ENCODE data around the gene FLYWCH1.

Gene FLYWCH1

GRCh38 chr16:2968368-2968737 lies 56.6 kb downstream of the FLYWCH1 start:
- DNase-seq (ENCODE audit: low read depth): no peak
- TF ChIP-seq MYC (IDR thresholded peaks at IDR 0.05; ENCODE audit: low read depth, low read length) (no peak), POLR2A (IDR thresholded peaks at IDR 0.05; ENCODE audit: extremely low read depth, insufficient read length) (no peak)
- TF ChIP-seq, protein P1, sequence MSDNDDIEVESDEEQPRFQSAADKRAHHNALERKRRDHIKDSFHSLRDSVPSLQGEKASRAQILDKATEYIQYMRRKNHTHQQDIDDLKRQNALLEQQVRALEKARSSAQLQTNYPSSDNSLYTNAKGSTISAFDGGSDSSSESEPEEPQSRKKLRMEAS (IDR thresholded peaks at IDR 0.05; ENCODE audit: low read depth, low read length): no peak
- TF ChIP-seq, protein P2, sequence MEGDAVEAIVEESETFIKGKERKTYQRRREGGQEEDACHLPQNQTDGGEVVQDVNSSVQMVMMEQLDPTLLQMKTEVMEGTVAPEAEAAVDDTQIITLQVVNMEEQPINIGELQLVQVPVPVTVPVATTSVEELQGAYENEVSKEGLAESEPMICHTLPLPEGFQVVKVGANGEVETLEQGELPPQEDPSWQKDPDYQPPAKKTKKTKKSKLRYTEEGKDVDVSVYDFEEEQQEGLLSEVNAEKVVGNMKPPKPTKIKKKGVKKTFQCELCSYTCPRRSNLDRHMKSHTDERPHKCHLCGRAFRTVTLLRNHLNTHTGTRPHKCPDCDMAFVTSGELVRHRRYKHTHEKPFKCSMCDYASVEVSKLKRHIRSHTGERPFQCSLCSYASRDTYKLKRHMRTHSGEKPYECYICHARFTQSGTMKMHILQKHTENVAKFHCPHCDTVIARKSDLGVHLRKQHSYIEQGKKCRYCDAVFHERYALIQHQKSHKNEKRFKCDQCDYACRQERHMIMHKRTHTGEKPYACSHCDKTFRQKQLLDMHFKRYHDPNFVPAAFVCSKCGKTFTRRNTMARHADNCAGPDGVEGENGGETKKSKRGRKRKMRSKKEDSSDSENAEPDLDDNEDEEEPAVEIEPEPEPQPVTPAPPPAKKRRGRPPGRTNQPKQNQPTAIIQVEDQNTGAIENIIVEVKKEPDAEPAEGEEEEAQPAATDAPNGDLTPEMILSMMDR (IDR thresholded peaks at IDR 0.05; ENCODE audit: low read depth, low read length): no peak
- H3K4me3 ChIP-seq (ENCODE audit: low read depth, low read length): peak overlapping the region; percentile 58

GRCh38 chr16:2968738-2969544 lies 57.2 kb downstream of the FLYWCH1 start, which contains the start of gene PAQR4:
PAQR4 (plus strand) TSS chr16:2969348; CDS start chr16:2969675, 327 bp downstream.
- TF ChIP-seq, protein P2 (IDR thresholded peaks at IDR 0.05; ENCODE audit: low read depth, low read length): no peak
- TF ChIP-seq MYC (IDR thresholded peaks at IDR 0.05; ENCODE audit: low read depth, low read length) (0 out of 2 replicates have a peak, but pooled peaks have one; percentile 7), POLR2A (IDR thresholded peaks at IDR 0.05; ENCODE audit: extremely low read depth, insufficient read length) (peak; percentile 53)
- TF ChIP-seq, protein P1 (IDR thresholded peaks at IDR 0.05; ENCODE audit: low read depth, low read length): peak; percentile 66
- peak within 1 kb of the TSS; percentile 67 for H3K4me3 ChIP-seq (ENCODE audit: low read depth, low read length)
- peak; percentile 92 for DNase-seq (ENCODE audit: low read depth)

DNA sequence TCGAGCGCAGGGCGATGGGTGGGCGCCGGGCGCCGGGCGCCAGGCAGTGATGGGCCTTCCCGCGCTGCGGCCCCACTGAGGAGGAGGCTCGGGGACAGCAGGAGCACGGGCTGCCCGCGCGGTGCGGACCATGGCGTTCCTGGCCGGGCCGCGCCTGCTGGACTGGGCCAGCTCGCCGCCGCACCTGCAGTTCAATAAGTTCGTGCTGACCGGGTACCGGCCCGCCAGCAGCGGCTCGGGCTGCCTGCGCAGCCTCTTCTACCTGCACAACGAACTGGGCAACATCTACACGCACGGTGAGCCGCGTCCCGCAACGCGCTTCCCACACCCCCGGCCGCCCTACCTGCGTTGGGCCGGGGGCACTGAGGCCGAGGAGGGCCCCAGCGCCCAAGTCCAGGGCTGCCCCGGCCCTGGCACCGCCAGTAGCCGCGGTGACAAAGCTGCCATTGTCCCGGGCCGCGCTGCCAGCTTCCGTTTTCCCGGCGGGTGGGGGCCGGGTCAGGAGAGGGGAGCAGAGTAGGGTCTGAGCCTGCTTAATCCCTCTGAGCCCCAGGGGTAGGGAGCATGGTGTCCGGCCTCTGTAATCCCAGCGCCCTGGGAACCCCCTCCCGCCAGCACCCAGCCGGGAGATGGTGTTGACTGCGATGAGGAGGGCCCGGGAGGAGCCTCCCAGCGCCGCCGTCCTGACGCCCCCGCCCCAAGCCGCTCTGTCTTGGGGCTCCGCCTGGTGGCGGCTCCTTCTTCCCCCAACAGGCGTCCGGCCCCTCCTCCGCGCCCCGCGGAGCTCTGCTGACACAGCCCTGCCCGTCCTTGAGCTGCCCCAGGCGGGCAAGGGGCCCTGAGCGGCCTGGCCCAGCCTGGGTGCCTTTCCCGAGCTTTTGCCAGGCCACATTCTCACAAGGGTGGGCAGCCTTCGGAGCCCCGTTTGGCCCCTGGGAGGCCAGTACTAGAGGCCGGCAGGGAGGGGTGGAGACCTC lies 58.1 kb downstream of the FLYWCH1 start:
- peak overlapping the region; percentile 67 for H3K4me3 ChIP-seq (ENCODE audit: low read depth, low read length)
- TF ChIP-seq, protein P1 (IDR thresholded peaks at IDR 0.05; ENCODE audit: low read depth, low read length): no peak
- TF ChIP-seq MYC (IDR thresholded peaks at IDR 0.05; ENCODE audit: low read depth, low read length): 0 out of 2 replicates have a peak, but pooled peaks have one; percentile 30
- peak; percentile 23 for TF ChIP-seq POLR2A (IDR thresholded peaks at IDR 0.05; ENCODE audit: extremely low read depth, insufficient read length)
- TF ChIP-seq, protein P2 (IDR thresholded peaks at IDR 0.05; ENCODE audit: low read depth, low read length): peak; percentile 54
- peak; percentile 92 for DNase-seq (ENCODE audit: low read depth)

DNA sequence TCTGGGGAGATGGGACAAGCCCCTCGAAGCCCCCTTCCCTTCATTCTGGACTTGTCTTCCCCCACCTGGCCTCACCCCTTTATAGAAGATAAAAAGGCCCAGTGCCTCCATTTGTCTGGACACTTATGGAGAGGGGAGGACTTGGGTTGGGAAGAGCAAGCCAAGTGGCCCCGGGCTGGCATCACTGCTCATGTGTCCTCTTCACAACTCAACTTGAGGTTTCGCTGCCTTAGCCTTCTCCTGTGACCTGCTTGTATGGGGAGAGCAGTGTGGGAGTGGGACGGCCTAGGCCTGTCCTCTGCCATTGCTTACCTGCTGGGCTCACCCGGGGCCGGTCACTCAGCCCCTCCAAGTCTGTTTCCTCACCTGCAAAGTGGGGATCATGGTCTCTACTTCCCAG lies 58.8 kb downstream of the FLYWCH1 start:
- peak overlapping the region; percentile 67 for H3K4me3 ChIP-seq (ENCODE audit: low read depth, low read length)
- TF ChIP-seq, protein P2 (IDR thresholded peaks at IDR 0.05; ENCODE audit: low read depth, low read length): no peak
- TF ChIP-seq, protein P1 (IDR thresholded peaks at IDR 0.05; ENCODE audit: low read depth, low read length): no peak
- TF ChIP-seq MYC (IDR thresholded peaks at IDR 0.05; ENCODE audit: low read depth, low read length) (no peak), POLR2A (IDR thresholded peaks at IDR 0.05; ENCODE audit: extremely low read depth, insufficient read length) (peak; percentile 12)
- peak; percentile 52 for DNase-seq (ENCODE audit: low read depth)

DNA sequence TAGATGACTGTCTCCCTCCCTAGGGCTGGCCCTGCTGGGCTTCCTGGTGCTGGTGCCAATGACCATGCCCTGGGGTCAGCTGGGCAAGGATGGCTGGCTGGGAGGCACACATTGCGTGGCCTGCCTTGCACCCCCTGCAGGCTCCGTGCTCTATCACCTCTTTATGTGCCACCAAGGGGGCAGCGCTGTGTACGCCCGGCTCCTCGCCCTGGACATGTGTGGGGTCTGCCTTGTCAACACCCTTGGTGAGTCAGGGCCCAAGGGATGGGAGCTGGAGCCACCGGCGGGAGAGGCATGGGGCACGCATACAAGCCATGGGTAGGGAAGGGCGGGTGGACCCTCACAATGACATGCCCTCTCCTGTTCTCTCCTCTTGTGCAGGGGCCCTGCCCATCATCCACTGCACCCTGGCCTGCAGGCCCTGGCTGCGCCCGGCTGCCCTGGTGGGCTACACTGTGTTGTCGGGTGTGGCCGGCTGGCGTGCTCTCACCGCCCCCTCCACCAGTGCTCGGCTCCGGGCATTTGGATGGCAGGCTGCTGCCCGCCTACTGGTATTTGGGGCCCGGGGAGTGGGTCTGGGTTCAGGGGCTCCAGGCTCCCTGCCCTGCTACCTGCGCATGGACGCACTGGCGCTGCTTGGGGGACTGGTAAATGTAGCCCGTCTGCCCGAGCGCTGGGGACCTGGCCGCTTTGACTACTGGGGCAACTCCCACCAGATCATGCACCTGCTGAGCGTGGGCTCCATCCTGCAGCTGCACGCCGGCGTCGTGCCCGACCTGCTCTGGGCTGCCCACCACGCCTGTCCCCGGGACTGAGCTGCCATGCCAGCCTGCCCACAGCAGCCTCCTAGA lies 59.6 kb downstream of the FLYWCH1 start:
- no peak overlapping the region for H3K4me3 ChIP-seq (ENCODE audit: low read depth, low read length)
- DNase-seq (ENCODE audit: low read depth): peak; percentile 43
- TF ChIP-seq MYC (IDR thresholded peaks at IDR 0.05; ENCODE audit: low read depth, low read length) (no peak), POLR2A (IDR thresholded peaks at IDR 0.05; ENCODE audit: extremely low read depth, insufficient read length) (peak; percentile 23)

Measured in NB4 (cell line).